ENCODE results near the gene GATA6.

The GATA6 gene

GRCh38 chr18:22166069-22166950, 3.1 kb upstream of the GATA6 start:
- H2BK15ac ChIP-seq (ENCODE audit: low read length) = no peak overlapping the region
- no peaks in the 10 kb centered on the region for H3K36me3 ChIP-seq (replicated peaks in 1 of 2; ENCODE audit: control insufficient read depth in 2 of 2, insufficient read depth in 2 of 2, low read length in 2 of 2)
- no peak overlapping the region for H3K9ac ChIP-seq (ENCODE audit: low read depth, low read length, poor library complexity)
- no peak overlapping the region for H3K14ac ChIP-seq (ENCODE audit: low read length)
- H3K23ac ChIP-seq (ENCODE audit: low read depth, low read length, poor library complexity) = peak overlapping the region; percentile 21
- H2AFZ ChIP-seq (ENCODE audit: low read length) = peak overlapping the region; percentile 72
- H3K4me1 ChIP-seq (ENCODE audit: control insufficient read depth in 2 of 2, insufficient read depth in 1 of 2, low read depth in 1 of 2, low read length in 2 of 2) = peaks cover 0 to 14% of the 10 kb centered on the region in 2 donors
- no peak overlapping the region for H4K8ac ChIP-seq (ENCODE audit: low read depth, low read length)
- no peak overlapping the region for H3K4ac ChIP-seq (ENCODE audit: low read length)
- peak overlapping the region; percentile 63 for H3K4me2 ChIP-seq (ENCODE audit: insufficient read depth, low read length, poor library complexity, severe bottlenecking)
- no peak overlapping the region for H3K18ac ChIP-seq (ENCODE audit: low read length)
- no peak for DNase-seq (ENCODE audit: low spot score)
- no peak overlapping the region for H2BK12ac ChIP-seq (ENCODE audit: low read length)
- H4K91ac ChIP-seq (ENCODE audit: low read depth, low read length, poor library complexity) = no peak overlapping the region
- no peak overlapping the region for H2AK5ac ChIP-seq (ENCODE audit: low read depth, low read length)
- peaks cover 0 to 1% of the 10 kb centered on the region in 2 donors for H3K9me3 ChIP-seq (replicated peaks in 1 of 2; ENCODE audit: control insufficient read depth in 2 of 2, insufficient read depth in 1 of 2, low read depth in 1 of 2, low read length in 2 of 2)
- H2BK5ac ChIP-seq (ENCODE audit: low read length) = no peak overlapping the region
- H3K4me3 ChIP-seq (ENCODE audit: low read length in 2 of 2) = no peak overlapping the region
- WGBS, 2 donors (ENCODE audit: extremely low coverage in 2 of 2, insufficient read length in 2 of 2, insufficient replicate concordance in 1 of 2) = no CpG with 5 or more reads among the region's 46 CpGs
- peaks cover 32 to 99% (median 90%) of the 10 kb centered on the region in 3 experiments for H3K27me3 ChIP-seq (ENCODE audit: control insufficient read depth in 3 of 3, insufficient read depth in 3 of 3, low read depth in 1 of 3, low read length in 3 of 3)
- no peak overlapping the region for H2BK120ac ChIP-seq (ENCODE audit: low read depth, low read length)
- H3K79me1 ChIP-seq (ENCODE audit: low read depth, low read length) = peaks cover 1% of the 10 kb centered on the region
- no peak overlapping the region for H3K27ac ChIP-seq (replicated peaks; ENCODE audit: low read length)

GRCh38 chr18:22167091-22167470, 2.3 kb upstream of the GATA6 start:
- Histone ChIP-seq H3K27ac (replicated peaks; ENCODE audit: low read length) (no peak overlapping the region), H3K27me3 (ENCODE audit: control insufficient read depth in 3 of 3, insufficient read depth in 3 of 3, low read depth in 1 of 3, low read length in 3 of 3) (peaks cover 40 to 100% (median 94%) of the 10 kb centered on the region in 3 experiments), H3K79me1 (ENCODE audit: low read depth, low read length) (peaks cover 1% of the 10 kb centered on the region), H2BK120ac (ENCODE audit: low read depth, low read length) (no peak overlapping the region), H2BK5ac (ENCODE audit: low read length) (no peak overlapping the region), H4K8ac (ENCODE audit: low read depth, low read length) (no peak overlapping the region), H2AK5ac (ENCODE audit: low read depth, low read length) (no peak overlapping the region), H3K4me1 (ENCODE audit: control insufficient read depth in 2 of 2, insufficient read depth in 1 of 2, low read depth in 1 of 2, low read length in 2 of 2) (peaks cover 0 to 14% of the 10 kb centered on the region in 2 donors), H3K9ac (ENCODE audit: low read depth, low read length, poor library complexity) (no peak overlapping the region), H2BK15ac (ENCODE audit: low read length) (no peak overlapping the region), H3K23ac (ENCODE audit: low read depth, low read length, poor library complexity) (peak overlapping the region; percentile 62), H4K91ac (ENCODE audit: low read depth, low read length, poor library complexity) (no peak overlapping the region), H3K4me2 (ENCODE audit: insufficient read depth, low read length, poor library complexity, severe bottlenecking) (no peak overlapping the region), H2BK12ac (ENCODE audit: low read length) (no peak overlapping the region), H3K9me3 (replicated peaks in 1 of 2; ENCODE audit: control insufficient read depth in 2 of 2, insufficient read depth in 1 of 2, low read depth in 1 of 2, low read length in 2 of 2) (peaks cover 0 to 1% of the 10 kb centered on the region in 2 donors), H2AFZ (ENCODE audit: low read length) (no peak overlapping the region), H3K36me3 (replicated peaks in 1 of 2; ENCODE audit: control insufficient read depth in 2 of 2, insufficient read depth in 2 of 2, low read length in 2 of 2) (no peaks in the 10 kb centered on the region), H3K18ac (ENCODE audit: low read length) (peak overlapping the region; percentile 15), H3K4me3 (ENCODE audit: low read length in 2 of 2) (no peak overlapping the region), H3K14ac (ENCODE audit: low read length) (no peak overlapping the region), H3K4ac (ENCODE audit: low read length) (no peak overlapping the region)
- WGBS, 2 donors (ENCODE audit: extremely low coverage in 2 of 2, insufficient read length in 2 of 2, insufficient replicate concordance in 1 of 2) = no CpG with 5 or more reads among the region's 25 CpGs
- DNase-seq (ENCODE audit: low spot score) = no peak

- Histone ChIP-seq H3K9ac (ENCODE audit: low read depth, low read length, poor library complexity) (no peak overlapping the region), H3K14ac (ENCODE audit: low read length) (no peak overlapping the region), H3K9me3 (replicated peaks in 1 of 2; ENCODE audit: control insufficient read depth in 2 of 2, insufficient read depth in 1 of 2, low read depth in 1 of 2, low read length in 2 of 2) (peaks cover 0 to 4% of the 10 kb centered on the region in 2 donors), H2BK12ac (ENCODE audit: low read length) (no peak overlapping the region), H3K27ac (replicated peaks; ENCODE audit: low read length) (no peak overlapping the region), H2BK5ac (ENCODE audit: low read length) (no peak overlapping the region), H2BK120ac (ENCODE audit: low read depth, low read length) (no peak overlapping the region), H3K36me3 (replicated peaks in 1 of 2; ENCODE audit: control insufficient read depth in 2 of 2, insufficient read depth in 2 of 2, low read length in 2 of 2) (no peaks in the 10 kb centered on the region), H3K4ac (ENCODE audit: low read length) (no peak overlapping the region), H3K23ac (ENCODE audit: low read depth, low read length, poor library complexity) (no peak overlapping the region), H2BK15ac (ENCODE audit: low read length) (no peak overlapping the region), H2AFZ (ENCODE audit: low read length) (no peak overlapping the region), H3K79me1 (ENCODE audit: low read depth, low read length) (peaks cover 1% of the 10 kb centered on the region), H3K4me2 (ENCODE audit: insufficient read depth, low read length, poor library complexity, severe bottlenecking) (no peak overlapping the region), H3K18ac (ENCODE audit: low read length) (no peak overlapping the region), H3K4me1 (ENCODE audit: control insufficient read depth in 2 of 2, insufficient read depth in 1 of 2, low read depth in 1 of 2, low read length in 2 of 2) (peaks cover 0 to 14% of the 10 kb centered on the region in 2 donors), H4K8ac (ENCODE audit: low read depth, low read length) (no peak overlapping the region), H3K27me3 (ENCODE audit: control insufficient read depth in 3 of 3, insufficient read depth in 3 of 3, low read depth in 1 of 3, low read length in 3 of 3) (peaks cover 46 to 100% (median 98%) of the 10 kb centered on the region in 3 experiments), H4K91ac (ENCODE audit: low read depth, low read length, poor library complexity) (no peak overlapping the region), H2AK5ac (ENCODE audit: low read depth, low read length) (peak overlapping the region; percentile 36), H3K4me3 (ENCODE audit: low read length in 2 of 2) (no peak overlapping the region)
- peak; percentile 57 for DNase-seq (ENCODE audit: low spot score)
- WGBS, 2 donors (ENCODE audit: extremely low coverage in 2 of 2, insufficient read length in 2 of 2, insufficient replicate concordance in 1 of 2) = no CpG with 5 or more reads among the region's 34 CpGs
These were observed 1.7 kb upstream of the GATA6 start for GRCh38 chr18:22167471-22168241.
